HepG2 (cell line): ENCODE data around the gene KIF2C. TPM values are rescaled to one million over a fixed set of nuclear protein-coding genes. Genes with fewer than 3 reads are reported as not detected.
A peak's percentile ranks its signal among the peaks of the same experiment; 100 is the strongest.

Experiments used
- FOXK2 ChIP-seq: fragments of 450-650 bp; IDR thresholded peaks from 2 replicates; pipeline ENCODE4 v1.6.1; 2016
- FOXO1 ChIP-seq: sonication (generic); formaldehyde crosslinking; IDR thresholded peaks from 2 replicates; pipeline ENCODE4 v1.4.0; 2020; ENCODE audit warnings: missing genetic modification reagents
- GABPB1 ChIP-seq: IDR thresholded peaks from 2 replicates; pipeline ENCODE4 v1.6.1; 2016; ENCODE audit warnings: mild to moderate bottlenecking, missing genetic modification reagents, moderate library complexity, missing compliant biosample characterization
- HDAC2 ChIP-seq: sonication (generic); formaldehyde crosslinking; IDR thresholded peaks from 2 replicates; pipeline ENCODE4 v1.4.0; 2020; ENCODE audit warnings: missing genetic modification reagents
- HOXA7 ChIP-seq: sonication (generic); formaldehyde crosslinking; IDR thresholded peaks from 2 replicates; pipeline ENCODE4 v1.8.1; 2022; ENCODE audit warnings: mild to moderate bottlenecking, missing genetic modification reagents, moderate library complexity
- RFX1 ChIP-seq: fragments of 450-650 bp; IDR thresholded peaks from 2 replicates; pipeline ENCODE4 v1.6.1; 2017
- SRSF9 ChIP-seq: fragments of 200-400 bp; formaldehyde crosslinking; IDR thresholded peaks from 2 replicates; pipeline ENCODE4 v1.6.1; 2018; ENCODE audit warnings: borderline replicate concordance, mild to moderate bottlenecking, low read depth, low read length; ENCODE audit not compliant: insufficient read depth, poor library complexity, severe bottlenecking
- SSRP1 ChIP-seq: IDR thresholded peaks from 2 replicates; pipeline ENCODE4 v1.6.1; 2016; ENCODE audit warnings: control low read depth
- TP53 ChIP-seq: sonication (generic); formaldehyde crosslinking; conservative IDR thresholded peaks from 2 replicates; pipeline ENCODE4 v1.4.0; 2020; ENCODE audit warnings: missing genetic modification reagents
- U2AF2 ChIP-seq: fragments of 200-400 bp; formaldehyde crosslinking; IDR thresholded peaks from 2 replicates; pipeline ENCODE4 v1.6.1; 2017; ENCODE audit warnings: low read depth, mild to moderate bottlenecking, low read length
- ZNF136 ChIP-seq: sonication (generic); formaldehyde crosslinking; IDR thresholded peaks from 2 replicates; pipeline ENCODE4 v1.8.1; 2022; ENCODE audit warnings: low read depth, mild to moderate bottlenecking, moderate library complexity, missing genetic modification reagents
- ZNF496 ChIP-seq: sonication (generic); formaldehyde crosslinking; IDR thresholded peaks from 2 replicates; pipeline ENCODE4 v1.8.1; 2023; ENCODE audit warnings: mild to moderate bottlenecking, moderate library complexity, missing genetic modification reagents; ENCODE audit not compliant: insufficient replicate concordance
- ZNF510 ChIP-seq: sonication (generic); formaldehyde crosslinking; IDR thresholded peaks from 2 replicates; pipeline ENCODE4 v1.4.0; 2020; ENCODE audit warnings: low read depth, mild to moderate bottlenecking, missing genetic modification reagents
- ZNF766 ChIP-seq: sonication (generic); formaldehyde crosslinking; IDR thresholded peaks from 2 replicates; pipeline ENCODE4 v1.5.0; 2020; ENCODE audit warnings: missing genetic modification reagents, borderline replicate concordance
- ZSCAN30 ChIP-seq: sonication (generic); formaldehyde crosslinking; IDR thresholded peaks from 2 replicates; pipeline ENCODE4 v1.5.0; 2020; ENCODE audit warnings: mild to moderate bottlenecking, missing genetic modification reagents
- polyA plus RNA-seq, 8 experiments: library from polyadenylated mRNA; depleted of rRNA in 3 of 8; stranded (reverse) in 7 of 8; unstranded in 1 of 8; fragments of >200 nt; fragmentation: Illumina TruSeq in 4 of 8; extraction: Trizol in 4 of 8; gene quantifications; 2 replicates each; pipeline versions ENCODE4 v1.2.1 to v1.2.3, GENCODE V29; 2011 to 2016; ENCODE audit warnings: low read depth in 4 of 8, missing spikeins in 1 of 8, mixed read lengths in 1 of 8; ENCODE audit not compliant: insufficient read depth in 1 of 8
- total RNA-seq, 5 experiments: library from RNA; depleted of rRNA; stranded (reverse); fragments of >200 nt; fragmentation: Illumina TruSeq; extraction: Trizol; gene quantifications; 2 replicates each; pipeline ENCODE4 v1.2.3, GENCODE V29; 2016; ENCODE audit warnings: low read depth in 1 of 5
- TF ChIP-seq, protein P1 (sequence below), 2 experiments: sonication (generic) in 1 of 2; formaldehyde crosslinking in 1 of 2; IDR thresholded peaks; 2 replicates each; pipeline versions ENCODE4 v1.5.1 to v1.6.1; 2011 to 2020; ENCODE audit warnings: borderline replicate concordance in 1 of 2, low read depth in 1 of 2, low read length in 1 of 2, mild to moderate bottlenecking in 1 of 2, missing genetic modification reagents in 1 of 2, moderate library complexity in 1 of 2
- TF ChIP-seq, protein P2 (sequence below): sonication (generic); formaldehyde crosslinking; IDR thresholded peaks from 2 replicates; pipeline ENCODE4 v1.4.0; 2020; ENCODE audit warnings: missing genetic modification reagents
- TF ChIP-seq, protein P3 (sequence below): sonication (generic); formaldehyde crosslinking; IDR thresholded peaks from 2 replicates; pipeline ENCODE4 v1.8.1; 2023; ENCODE audit warnings: mild to moderate bottlenecking, missing genetic modification reagents
- TF ChIP-seq, protein P4 (sequence below): sonication (generic); formaldehyde crosslinking; IDR thresholded peaks from 2 replicates; pipeline ENCODE4 v1.4.0; 2020; ENCODE audit warnings: low read depth, mild to moderate bottlenecking, missing genetic modification reagents
- TF ChIP-seq, protein P5 (sequence below): sonication (generic); formaldehyde crosslinking; IDR thresholded peaks from 2 replicates; pipeline ENCODE4 v1.4.0; 2020; ENCODE audit warnings: missing genetic modification reagents

Gene KIF2C
- total and polyA plus RNA-seq, 2 of the 13 experiments (the other 11 are each of a cell fraction or from before 2014, with no cell fraction given), result 29.7 to 53.7 TPM

DNA sequence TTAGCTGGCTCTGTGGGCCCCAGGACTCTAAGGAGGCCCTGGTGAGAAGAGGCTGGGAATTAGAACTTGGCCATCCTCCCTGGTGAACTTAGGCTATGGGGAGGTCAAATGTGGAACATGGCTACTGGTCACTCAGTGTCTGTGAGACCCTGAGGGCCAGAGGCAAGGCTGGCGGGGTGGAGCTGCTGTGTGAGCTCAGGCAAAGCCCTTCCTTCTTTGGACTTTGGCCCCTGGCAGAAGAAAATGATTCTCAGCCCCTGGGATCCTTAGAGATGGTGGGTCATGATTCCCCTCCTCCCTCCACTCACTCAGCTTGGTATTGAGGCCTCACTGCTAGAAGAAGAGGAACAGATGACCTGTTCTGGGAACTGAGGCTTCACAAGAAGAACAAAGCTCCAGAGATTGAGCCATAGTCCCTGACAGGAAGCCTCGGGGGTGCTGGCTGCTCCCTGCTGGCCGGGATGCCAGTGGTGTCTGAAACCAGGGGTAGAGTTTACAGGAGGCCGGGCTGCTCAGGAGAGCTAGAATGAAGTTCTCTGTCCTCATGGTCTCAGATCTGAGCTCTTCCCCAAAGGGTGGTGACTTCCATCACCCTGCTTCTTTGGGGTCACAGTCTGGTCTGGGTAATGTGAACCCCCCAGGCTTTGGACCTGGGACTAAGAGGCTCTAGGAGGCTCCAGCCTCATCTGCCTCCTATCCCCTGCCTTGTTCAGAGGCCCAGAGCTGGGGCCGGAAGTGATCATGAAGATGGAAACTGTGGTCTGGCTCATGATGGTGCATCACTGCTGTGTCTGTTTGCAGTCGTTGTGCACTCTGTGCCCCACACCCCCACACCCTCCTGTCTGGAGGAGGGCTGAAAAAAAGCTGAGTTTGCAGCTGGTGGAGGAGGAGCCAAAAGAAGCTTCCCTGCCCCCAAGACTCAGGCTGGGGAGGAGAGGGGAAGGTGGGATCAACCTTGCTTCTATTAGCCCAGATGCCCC, 69.6 kb downstream of the KIF2C start (continued):
- TF ChIP-seq, protein P1, sequence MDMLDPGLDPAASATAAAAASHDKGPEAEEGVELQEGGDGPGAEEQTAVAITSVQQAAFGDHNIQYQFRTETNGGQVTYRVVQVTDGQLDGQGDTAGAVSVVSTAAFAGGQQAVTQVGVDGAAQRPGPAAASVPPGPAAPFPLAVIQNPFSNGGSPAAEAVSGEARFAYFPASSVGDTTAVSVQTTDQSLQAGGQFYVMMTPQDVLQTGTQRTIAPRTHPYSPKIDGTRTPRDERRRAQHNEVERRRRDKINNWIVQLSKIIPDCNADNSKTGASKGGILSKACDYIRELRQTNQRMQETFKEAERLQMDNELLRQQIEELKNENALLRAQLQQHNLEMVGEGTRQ (IDR thresholded peaks at IDR 0.05; ENCODE audit: low read depth, low read length), result no peak
- TF ChIP-seq, protein P1 (CRISPR knock-in tag; IDR thresholded peaks at IDR 0.05; ENCODE audit: borderline replicate concordance), result no peak
- TF ChIP-seq, protein P2, sequence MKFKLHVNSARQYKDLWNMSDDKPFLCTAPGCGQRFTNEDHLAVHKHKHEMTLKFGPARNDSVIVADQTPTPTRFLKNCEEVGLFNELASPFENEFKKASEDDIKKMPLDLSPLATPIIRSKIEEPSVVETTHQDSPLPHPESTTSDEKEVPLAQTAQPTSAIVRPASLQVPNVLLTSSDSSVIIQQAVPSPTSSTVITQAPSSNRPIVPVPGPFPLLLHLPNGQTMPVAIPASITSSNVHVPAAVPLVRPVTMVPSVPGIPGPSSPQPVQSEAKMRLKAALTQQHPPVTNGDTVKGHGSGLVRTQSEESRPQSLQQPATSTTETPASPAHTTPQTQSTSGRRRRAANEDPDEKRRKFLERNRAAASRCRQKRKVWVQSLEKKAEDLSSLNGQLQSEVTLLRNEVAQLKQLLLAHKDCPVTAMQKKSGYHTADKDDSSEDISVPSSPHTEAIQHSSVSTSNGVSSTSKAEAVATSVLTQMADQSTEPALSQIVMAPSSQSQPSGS (CRISPR knock-in tag), result no peak
- TF ChIP-seq GABPB1 (peak; percentile 62), HDAC2 (CRISPR knock-in tag) (no peak; the same call in 1 of the 2 replicates), U2AF2 (no peak), ZNF136 (CRISPR knock-in tag) (no peak), RFX1 (no peak), FOXK2 (no peak), ZNF496 (no peak), SRSF9 (no peak), ZSCAN30 (CRISPR knock-in tag) (no peak), TP53 (CRISPR knock-in tag) (no peak), ZNF766 (no peak), FOXO1 (CRISPR knock-in tag) (no peak), SSRP1 (CRISPR knock-in tag) (peak; percentile 11; the same call in 1 of the 2 replicates), ZNF510 (CRISPR knock-in tag) (no peak), HOXA7 (CRISPR knock-in tag) (no peak)
- TF ChIP-seq, protein P3, sequence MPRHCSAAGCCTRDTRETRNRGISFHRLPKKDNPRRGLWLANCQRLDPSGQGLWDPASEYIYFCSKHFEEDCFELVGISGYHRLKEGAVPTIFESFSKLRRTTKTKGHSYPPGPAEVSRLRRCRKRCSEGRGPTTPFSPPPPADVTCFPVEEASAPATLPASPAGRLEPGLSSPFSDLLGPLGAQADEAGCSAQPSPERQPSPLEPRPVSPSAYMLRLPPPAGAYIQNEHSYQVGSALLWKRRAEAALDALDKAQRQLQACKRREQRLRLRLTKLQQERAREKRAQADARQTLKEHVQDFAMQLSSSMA (CRISPR knock-in tag), result no peak
- TF ChIP-seq, protein P4, sequence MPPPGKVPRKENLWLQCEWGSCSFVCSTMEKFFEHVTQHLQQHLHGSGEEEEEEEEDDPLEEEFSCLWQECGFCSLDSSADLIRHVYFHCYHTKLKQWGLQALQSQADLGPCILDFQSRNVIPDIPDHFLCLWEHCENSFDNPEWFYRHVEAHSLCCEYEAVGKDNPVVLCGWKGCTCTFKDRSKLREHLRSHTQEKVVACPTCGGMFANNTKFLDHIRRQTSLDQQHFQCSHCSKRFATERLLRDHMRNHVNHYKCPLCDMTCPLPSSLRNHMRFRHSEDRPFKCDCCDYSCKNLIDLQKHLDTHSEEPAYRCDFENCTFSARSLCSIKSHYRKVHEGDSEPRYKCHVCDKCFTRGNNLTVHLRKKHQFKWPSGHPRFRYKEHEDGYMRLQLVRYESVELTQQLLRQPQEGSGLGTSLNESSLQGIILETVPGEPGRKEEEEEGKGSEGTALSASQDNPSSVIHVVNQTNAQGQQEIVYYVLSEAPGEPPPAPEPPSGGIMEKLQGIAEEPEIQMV, result no peak
- TF ChIP-seq, protein P5, sequence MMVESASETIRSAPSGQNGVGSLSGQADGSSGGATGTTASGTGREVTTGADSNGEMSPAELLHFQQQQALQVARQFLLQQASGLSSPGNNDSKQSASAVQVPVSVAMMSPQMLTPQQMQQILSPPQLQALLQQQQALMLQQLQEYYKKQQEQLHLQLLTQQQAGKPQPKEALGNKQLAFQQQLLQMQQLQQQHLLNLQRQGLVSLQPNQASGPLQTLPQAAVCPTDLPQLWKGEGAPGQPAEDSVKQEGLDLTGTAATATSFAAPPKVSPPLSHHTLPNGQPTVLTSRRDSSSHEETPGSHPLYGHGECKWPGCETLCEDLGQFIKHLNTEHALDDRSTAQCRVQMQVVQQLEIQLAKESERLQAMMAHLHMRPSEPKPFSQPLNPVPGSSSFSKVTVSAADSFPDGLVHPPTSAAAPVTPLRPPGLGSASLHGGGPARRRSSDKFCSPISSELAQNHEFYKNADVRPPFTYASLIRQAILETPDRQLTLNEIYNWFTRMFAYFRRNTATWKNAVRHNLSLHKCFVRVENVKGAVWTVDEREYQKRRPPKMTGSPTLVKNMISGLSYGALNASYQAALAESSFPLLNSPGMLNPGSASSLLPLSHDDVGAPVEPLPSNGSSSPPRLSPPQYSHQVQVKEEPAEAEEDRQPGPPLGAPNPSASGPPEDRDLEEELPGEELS (CRISPR knock-in tag), result no peak; the same call in none of the 2 replicates
